Measurements from ENCODE around the gene CDC73.
"Not testable (repeated sequence)": the region's sequence is repeated elsewhere in the genome, so short reads cannot be mapped to it uniquely, and the experiment has no call there.

The CDC73 gene

DNA sequence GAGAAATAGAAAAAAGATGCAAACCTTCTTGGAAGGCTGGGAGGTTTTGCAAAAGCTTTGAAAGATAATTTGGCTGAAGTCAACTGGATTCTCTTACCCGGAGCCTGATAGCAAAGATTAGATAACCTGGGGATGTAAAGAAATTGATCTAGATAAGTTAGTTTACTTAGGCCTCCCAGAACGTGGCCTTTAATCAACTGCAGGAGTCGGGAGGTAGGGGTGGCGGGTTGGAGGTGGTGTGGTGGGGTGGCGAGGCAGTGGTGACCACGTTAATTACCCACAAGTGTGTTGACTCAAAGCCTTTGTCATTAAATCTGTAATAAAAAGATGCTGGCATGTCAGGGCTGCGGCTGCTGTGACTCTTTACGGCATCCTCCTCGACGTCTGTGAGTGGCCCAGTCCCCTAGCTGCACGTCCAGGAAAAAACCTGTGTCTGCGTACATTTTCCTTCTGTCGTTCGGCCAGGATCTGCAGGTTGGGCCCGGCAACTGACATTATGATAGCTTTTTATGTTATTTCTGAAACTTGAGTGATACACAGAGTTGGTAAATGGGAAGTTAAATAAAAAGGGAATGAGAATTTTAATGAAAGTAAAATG is 115.6 kb downstream of the CDC73 start:
- DNase-seq, result no peak

DNA sequence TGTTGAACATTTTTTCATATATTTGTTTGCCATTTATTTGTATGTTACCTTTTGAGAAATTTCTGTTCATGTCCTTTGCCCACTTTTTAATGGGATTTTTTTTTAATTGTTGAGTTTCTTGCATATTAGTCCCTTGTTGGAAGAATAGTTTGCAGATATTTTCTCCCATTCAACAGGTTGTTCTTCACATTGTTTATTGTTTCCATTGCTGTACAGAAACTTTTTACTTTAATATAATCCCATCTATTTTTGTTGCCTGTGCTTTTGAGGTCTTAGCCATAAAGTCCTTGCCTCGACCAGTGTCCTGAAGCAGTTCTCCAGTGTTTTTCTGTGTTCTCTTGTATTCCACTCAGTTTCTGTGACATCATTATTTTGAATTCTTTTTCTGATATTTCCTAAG is 118.8 kb downstream of the CDC73 start:
- no peak for DNase-seq

DNA sequence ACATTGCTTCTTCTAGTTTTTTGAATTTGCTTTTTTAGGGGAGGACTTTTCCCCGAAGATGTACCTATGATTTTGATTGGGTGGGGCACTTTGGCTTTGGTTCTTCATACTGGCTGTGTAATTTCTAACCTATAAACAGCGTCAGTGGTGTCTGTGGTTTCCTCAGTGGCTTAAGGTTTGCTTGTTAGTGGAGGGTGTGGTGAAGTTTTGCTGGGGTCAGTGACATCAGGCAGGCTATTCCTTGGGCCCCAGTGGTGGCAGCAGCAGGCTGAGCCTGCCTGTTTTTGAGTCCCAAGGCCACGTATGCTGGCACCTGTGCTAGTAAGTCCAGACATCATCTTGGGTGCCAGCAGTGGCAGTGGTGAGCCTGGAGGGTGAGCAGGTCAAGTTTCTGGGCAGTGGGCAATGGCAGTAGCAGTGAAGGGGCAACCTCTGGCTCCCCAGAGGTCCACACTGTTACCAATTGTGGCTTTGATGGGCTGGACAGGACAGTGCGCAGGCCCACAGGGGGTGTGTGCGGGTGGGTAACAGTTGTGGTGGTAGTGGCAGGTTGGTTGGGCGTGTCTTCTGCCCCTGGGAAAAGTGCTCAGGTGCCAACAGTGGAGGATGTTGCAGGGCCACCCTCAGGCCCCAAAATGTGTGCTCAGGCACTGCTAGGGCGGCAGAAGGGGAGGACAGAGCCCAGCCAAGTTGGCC is 119.4 kb downstream of the CDC73 start:
- DNase-seq, result no peak

DNA sequence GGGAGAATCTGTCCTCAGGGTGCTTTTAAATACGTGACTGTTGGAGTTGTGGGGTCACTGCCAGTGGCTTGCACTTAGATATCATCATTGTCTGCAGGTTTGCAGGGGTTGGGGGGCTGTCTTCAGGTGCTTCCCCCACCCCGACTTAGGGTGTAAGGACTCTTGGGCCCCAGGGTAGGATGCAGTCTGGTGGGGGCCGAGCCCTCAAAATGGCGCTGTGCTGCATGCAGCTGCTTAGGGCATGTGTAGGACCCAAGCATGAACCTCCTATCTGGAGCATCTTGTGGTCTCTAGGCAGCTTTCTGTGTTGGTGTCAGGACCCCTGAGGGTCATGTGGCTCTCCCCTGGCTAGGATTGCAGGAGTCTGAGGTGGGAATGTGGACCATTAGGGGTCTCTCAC is 120.2 kb downstream of the CDC73 start:
- no peak for DNase-seq

DNA sequence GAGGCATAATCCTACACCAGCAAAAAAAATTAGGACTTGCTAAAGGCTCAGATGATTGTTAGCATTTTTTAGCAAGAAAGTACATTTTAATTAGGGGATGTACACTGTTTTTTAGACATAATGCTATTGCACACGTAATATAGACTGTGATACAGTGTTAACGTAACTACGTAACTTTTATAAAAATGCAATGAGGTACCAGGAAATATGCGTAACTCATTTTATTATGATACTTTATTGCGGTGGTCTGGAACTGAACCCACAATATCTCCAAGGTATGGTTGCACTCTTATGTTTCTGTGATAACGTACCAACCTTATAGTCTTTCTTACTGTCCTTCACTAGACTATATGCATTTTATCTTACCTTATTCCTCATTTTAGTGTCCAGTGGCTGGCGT is 127.4 kb downstream of the CDC73 start:
- no peak for DNase-seq

DNA sequence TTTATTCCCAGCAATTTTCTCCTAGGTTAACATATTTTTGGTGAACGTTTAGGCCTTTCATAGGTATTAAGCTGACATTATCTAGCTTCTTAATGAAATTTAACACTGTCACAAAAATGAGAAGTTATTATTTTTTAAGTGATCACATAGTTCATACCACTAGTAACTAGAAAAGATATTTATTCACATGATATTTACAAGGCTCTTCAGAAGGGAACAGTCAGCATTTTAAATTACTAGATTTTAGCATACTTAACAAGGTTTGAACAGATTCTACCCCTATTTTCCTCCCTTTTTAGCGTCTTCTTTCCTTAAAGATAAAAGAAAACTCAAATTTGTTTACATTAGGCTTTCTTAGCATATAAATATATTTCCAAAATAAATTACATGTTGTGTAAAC is 130.1 kb downstream of the CDC73 start:
- DNase-seq, result no peak

DNA sequence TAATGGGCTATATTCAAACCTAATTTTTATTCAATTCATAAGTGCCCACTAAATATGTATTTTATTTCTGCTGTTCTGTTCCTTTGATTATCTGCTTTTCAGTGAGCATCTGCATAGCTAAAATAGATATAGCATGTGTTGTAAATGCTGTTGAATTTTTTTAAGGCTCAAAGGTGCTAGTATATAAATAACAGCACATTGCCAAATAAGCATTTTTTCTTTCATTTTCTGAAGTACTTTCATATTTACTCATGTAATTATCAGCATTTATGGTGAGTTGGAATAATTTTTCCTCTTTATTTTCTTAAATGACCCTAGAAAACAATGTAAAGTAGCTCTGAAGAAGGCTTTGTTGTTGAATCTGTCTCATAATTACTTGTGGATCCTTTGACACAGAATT is 134.2 kb downstream of the CDC73 start:
- no peak for DNase-seq

DNA sequence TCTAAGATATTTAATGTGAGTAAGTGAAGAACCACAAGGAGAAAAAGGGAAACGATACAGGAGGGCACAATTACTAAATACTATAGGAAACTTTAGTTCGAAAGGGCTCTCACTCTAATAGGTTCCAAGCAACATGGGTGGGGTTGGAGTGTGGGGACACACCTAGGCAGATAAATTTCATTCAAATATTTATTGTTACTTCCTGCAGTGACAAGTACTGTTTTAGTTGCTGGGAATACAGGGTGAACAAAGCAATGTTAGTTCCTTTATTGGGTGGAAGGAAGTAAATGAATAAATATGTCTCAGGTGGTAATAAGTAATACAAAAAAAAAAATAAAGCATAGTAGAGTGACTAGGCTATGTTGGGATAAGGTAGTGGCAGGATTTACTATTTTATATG is 137.8 kb downstream of the CDC73 start:
- no peak for DNase-seq

DNA sequence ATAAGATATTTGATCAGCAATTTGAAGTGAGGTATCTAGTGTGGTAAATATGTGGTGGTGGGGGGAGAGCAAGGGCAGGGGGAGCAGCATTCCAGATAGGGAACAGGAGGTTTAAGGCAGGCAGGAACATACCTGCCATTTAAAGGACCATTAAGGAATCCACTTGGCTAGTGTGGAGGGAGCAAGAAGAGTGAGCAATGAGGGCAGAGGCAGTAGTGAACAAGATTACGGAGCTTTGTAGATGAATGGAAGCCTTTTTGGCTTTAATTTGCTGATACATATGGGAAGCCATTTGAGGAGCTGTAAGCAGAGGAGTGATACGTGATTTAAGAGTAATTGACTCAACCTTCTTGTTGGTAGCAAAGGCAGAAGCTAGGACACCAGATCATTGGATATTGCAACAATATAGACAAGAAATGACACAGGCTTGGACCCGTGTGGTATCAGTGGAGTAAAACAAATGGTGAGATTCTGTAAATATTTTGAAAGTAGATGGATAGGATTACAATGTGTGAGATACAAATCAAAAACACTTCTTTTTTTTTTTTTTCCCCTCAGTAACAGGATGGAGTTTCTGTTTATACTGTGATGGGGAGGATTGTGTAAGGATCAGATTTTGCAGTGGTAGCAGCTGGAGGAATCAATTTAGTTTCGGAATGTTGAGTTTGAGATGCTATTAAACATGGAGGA is 138.4 kb downstream of the CDC73 start:
- DNase-seq, result no peak

DNA sequence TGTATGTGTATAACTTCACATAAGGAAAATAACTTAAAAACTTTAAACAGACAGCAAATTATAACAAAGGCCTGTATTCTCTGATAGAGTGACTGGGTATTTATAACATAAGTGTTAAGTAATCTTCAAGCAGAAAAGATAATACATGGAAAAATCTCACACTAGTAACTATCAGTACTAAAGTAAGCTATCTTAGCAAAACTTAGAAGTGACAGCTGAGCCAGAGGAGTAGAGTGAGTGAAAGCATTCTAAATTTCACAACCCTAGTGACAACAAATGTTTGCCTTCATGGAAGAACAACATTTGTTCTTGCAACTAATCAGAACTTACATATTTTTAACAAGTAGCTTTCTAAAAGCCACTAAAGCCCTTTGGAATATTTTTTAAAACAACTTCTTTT is 139.1 kb downstream of the CDC73 start:
- no peak for DNase-seq

DNA sequence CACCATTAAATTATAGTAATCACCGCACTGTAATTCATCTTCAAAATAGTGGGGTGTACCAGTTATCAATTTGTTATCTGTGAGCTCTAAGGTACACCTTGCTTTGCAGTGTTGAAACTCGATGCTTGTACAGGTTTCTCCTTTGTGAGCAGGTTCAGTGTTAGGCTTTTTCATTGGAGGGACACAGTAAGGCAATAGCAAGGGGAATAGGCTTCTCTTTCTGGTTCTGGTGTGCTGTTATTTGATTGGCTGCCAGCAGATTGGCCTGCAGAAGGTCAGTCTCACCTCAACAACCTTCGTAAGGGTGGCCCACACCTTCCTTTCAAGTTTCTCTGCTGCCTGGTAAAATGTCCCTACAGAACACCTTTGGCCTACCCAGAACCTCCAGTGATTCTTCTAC is 140.8 kb downstream of the CDC73 start:
- no peak for DNase-seq

DNA sequence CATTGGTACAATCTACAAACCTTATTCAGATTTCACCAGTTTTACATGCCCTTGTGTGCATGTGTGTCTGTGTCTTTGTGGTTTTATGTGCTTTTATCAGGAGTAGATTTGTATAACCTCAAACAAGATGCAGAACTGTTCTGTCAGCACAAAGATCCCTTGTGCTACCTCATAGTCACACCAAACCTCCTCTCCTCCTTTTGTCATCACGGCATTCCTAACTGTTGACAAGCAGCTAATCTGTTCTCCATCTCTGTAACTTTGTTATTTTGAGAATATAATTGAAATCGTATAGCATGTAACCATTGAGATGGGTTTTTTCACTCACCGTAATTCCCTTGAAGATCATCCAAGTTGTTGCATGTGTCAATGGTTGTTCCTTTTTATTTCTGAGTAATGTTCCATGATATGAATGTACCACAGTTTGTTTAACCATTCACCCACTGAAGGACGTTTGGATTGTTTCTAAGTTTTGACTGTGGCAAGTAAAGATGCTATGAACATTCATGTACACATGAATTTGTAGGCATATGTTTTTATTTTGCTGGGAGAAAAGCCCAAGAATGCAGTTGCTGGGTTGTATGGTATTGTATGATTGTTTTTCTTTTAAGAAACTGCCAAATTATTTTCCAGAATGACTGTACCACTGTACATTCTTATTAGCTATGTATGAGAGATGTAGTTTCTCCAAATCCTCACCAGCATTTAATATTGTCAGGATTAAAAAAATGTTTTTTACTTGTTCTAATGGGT is 142.7 kb downstream of the CDC73 start:
- DNase-seq, result no peak

DNA sequence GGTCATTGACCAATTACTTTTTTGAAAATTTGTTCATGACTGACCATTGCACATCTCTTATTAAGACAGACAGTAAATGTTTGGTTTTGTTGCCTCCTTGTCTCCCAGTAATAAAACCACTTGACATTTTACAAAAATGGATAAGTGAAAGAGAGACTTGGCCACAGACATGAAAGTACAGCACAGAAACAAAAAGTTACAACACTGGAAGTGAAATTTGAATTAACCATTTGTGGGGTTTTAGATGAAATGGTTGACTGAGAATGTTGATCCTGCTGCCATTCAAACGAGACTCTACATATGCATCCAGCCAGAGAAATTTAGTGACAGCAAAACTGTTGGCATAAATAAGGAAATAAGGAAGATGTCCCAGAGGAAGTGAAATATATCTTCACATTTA is 143.9 kb downstream of the CDC73 start:
- no peak for DNase-seq

DNA sequence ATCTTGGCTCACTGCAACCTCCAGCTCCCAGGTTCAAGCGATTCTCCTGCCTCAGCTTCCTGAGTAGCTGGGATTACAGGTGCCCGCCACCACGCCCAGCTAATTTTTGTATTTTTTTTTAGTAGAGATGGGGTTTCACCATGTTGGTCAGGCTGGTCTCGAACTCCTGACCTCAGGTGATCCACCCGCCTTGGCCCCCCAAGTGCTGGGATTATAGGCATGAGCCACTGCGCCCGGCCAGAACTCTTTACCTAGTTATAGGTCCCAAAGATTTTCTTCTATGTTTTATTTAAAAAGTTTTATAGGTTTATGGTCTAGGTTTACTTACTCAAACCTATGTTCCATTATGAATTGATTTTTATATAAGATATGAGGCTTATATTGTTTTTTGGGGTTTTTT is 145.0 kb downstream of the CDC73 start:
- not testable (repeated sequence) for DNase-seq

DNA sequence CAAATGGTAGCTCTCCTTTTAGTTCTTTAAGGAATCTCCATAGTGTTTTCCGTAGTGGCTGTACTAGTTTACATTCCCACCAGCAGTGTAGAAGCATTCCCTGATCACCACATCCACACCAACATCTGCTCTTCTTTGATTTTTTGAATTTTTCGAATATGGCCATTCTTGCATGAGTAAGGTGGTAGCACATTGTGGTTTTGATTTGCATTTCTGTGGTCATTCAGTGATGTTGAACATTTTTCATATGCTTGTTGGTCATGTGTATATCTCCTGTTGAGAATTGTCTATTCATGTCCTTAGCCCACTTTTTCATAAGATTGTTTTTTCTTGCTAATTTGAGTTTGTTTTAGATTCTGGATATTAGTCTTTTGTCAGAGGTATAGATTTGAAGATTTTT is 149.2 kb downstream of the CDC73 start:
- no peak for DNase-seq

DNA sequence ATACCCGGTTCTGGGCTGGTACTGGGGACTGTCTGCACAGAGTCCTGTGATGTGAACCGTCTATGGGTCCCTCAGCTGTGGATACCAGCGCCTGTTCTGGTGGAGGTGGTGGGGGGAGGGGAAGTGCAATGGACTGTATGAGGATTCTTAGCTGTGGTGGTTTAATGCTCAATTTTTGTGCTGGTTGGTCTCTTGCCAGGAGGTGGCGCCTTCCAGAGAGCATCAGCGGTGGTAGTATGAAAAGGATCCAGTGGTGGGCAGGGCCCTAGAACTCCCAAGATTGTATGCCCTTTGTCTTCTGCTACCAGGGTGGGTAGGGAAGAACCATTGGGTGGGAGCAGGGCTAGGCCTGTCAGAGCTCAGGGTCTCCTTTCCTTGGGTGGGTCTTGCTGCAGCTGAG is 153.9 kb downstream of the CDC73 start:
- DNase-seq, result no peak

DNA sequence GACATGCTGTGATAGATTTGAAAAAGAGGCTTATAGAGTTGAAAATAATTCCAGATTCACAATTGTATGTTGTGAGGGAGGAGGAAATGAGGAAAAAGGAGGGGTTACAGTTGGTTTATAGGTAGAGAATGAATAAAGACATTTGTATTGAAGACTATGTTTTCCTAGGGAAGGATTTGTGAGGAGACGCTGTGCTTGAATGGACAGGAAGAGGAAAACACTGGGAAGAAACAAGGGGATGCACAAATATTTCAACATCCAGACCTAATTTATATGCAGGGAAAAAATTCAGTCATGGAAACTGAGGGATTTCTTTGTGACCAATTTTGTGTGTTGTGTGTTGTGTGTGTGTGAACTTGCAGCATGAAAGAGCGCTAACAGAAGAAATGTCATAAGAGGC is 157.1 kb downstream of the CDC73 start:
- no peak for DNase-seq

DNA sequence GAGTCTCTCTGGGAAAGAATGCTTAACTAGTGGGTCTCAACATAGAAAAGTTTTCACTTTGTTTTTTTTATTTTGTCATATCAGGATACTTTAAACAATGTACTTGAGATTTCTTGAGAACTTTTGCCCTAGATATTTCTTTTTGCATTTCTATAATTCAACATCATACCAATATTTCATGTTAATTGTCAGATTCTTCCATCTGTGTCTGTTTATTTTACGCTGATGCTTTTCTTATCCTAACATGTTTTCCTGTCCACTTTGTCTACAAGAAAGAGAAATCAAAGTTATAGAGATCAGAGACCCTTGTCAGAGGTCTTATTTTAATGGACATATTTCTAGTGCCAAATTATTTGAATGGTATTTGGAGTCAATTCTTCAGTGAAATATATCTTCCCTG is 160.1 kb downstream of the CDC73 start:
- DNase-seq, result no peak

DNA sequence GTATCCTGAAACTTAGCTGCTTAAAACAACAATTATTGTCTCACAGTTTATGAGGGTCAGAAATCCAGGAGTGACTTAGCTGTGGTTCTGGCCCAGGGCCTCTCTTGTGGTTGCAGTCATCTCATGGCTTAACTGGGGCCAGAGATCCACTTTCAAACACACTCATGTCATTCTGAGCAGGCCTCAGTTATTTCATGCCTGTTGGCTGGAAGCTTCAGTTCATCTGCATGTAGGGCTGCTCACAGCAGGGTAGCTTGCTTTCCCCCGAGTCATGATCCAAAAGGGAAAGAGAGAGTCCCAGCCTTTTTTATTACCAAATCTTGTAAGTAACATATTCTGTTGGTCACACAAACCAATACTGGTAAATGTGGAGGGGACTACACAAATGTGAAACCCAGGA is 161.2 kb downstream of the CDC73 start:
- DNase-seq, result no peak

DNA sequence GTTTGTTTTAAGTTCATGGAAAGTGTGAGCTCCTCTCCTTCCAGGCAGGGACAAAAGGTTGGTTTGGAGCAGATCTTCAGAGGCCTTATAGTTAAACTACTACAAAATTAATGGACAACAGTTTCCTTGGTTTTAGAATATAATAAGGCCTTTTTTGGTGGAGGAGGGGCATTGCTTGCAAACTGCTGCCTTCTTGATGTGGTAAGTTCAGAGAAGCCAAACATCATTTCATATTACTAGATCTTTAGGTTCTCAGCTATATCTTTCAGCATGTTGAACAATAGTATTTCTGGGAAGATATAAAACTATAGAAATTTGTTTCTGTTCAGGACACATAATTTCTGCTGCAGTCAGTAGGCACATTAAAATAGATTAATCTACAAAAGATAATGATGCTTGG is 162.4 kb downstream of the CDC73 start:
- no peak for DNase-seq

DNA sequence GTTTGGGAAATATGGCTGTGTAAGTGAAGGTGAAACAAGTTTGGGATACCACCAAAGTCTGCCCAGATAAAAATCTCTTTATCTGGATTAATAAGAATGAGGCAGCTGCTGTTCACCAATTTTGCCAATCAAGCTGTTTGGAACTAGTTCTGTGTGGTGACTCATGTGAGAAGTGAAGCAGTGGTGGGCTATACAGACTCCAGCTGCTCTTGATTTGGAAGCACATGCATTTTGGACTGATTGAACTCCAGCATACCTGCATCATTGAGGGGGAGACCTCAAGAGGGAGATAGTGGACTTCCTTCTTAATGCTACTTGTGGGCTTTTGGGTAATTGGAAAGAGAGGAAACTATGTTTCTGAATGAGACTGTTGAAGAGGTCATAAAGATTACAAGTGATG is 163.8 kb downstream of the CDC73 start:
- DNase-seq, result no peak

DNA sequence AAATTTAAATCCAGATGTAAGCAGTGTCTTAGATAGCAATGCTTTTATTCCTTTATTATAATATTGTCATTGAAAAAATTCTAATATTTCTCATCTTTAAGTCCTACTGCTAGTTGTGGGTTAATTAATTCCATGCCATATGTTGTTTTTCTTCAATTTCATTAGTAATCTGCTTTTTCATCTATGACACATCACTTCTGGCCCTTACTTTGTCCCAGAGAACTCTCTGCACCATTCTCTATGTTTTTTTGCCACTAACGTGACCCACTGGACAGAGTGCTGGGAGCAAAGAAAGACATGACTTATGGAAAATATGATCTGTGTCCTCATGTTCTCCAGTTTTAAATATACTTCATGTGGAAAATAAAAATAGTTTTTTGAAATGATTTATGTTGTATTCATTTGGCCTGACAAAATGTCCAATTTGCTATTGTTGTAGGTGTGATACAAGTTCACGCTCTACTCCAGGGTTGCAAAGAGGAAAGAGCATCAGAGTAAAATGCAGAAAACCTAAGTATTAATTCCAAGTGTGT is 166.8 kb downstream of the CDC73 start:
- peak; percentile 24 for DNase-seq

DNA sequence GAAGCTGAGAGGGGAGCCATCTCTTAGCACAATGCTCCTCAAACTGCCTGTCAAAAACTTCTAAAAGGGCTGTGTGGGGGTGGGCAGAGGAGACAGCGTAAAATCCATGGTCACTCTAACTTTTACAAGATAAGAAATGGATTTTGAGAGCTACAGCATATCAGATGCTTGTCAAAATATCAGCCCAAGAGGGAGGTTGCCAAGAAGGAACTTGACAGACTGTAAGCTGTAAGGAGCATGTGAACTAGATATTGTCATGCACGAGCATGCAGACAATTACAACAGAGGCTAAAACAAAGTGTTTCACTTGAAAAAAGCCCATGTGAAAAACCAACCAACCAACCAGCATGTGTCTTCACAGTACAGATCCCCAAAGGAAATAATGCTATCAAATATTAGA is 171.9 kb downstream of the CDC73 start:
- no peak for DNase-seq

DNA sequence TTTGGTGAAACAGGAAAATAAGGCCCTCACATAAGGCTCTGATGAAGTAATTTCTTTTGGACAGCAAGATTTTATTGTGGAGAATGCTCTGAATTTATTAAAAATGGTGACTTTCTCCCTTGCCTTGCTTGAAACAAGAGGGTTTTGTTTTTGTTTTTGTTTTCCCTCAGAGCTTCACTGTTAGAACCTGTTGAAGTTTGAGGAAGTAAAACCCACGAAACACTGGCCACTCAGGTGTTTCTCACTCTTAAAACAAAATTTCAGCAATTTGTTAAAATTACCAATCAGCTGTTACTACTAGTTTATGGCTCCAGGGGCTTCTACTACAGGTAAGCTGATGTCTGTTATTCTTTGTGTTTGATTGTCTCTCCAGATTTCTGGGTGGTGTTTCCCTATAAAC is 177.2 kb downstream of the CDC73 start:
- no peak for DNase-seq

Measured in NCI-H1694 treated with DMSO at 0.1 percent for 48 hours (cell line).